Activated gamma-delta T cell (primary cell): ENCODE data around the gene PRR15L.
"Not testable (repeated sequence)": the region's sequence is repeated elsewhere in the genome, so short reads cannot be mapped to it uniquely, and the experiment has no call there.

Experiments used
- DNase-seq: peaks from one replicate; lab custom pipeline; 2025; lab: John Stamatoyannopoulos, UW

Gene PRR15L

GRCh38 chr17:47988445-47988844 lies 30.8 kb upstream of the PRR15L start:
- not testable (repeated sequence) for DNase-seq

DNA sequence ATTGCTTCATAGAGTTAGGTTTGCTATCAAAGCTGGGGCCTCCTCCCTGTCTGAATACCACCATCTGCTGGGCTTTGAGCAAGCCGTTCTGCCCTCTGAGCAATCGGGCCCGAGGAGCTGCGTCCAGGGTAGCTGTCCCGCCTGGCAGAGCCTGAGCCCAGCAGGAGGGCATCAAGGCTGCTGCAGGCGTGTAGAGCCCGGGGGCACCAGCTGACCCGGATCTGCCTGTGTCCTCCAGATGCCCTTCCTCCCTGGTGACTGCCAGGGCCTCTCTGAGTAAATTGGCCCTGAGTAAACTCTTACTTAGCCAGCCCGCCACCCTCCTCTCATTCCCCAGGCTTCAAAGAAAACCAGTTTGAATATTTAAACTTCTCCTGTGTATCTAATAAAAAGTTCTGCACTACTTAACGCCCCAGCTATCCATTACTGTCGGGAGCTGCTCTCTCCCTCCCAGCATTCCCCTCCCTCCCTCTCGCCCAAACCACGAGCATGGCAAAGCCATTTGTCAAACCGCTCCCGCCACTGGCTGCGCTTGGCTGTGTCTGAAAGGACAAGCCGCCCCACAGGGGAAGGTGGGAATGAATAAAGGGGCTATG lies 29.7 kb upstream of the PRR15L start:
- no peak for DNase-seq

DNA sequence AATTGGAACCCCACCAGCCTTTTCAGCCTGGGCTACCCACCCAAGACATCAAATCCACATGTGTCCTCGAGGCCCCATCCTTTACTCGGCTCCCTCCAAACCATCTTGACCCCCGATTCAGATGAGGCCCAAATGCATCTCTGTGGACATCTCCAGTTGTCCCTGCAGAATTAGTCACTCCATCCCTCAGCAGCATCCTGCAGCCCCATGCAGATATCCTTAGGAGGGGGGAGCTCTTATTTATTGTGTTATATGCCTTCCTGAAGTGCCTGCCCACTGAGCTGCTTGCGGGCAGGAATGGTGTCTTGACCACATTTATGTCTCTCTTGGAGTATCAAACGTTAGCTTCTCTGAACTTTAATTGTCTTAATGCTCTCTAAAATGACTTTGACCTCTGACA lies 28.8 kb upstream of the PRR15L start:
- DNase-seq = no peak

GRCh38 chr17:47983492-47984223 lies 26.0 kb upstream of the PRR15L start:
- no peak for DNase-seq

- DNase-seq = no peak
Measured at GRCh38 chr17:47982645-47983390, 25.1 kb upstream of the PRR15L start.

DNA sequence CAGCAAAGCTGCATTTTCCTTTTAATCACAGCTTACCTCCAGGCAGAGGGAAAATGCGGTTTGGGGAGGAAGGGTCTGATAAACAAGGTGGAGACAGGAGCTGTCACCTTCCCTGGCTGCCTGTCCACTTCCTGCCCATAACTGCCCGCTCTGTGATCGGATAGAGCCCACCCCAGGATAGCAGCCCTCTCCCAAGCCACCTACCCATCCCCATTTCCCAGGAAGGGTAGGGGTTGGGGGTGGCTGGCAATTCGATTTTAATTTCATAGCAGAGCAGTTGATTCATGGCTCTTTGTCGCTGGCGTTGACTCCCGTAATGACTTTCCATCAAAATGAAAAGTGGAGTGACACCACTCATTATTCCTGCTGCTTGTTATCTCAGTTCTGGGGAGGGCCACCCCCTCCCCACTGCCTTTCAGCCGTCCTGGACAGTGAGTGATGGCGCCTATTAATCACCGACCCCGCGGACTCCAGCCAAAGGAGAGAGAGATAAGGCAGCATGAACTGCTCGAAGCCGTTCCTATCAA lies 24.5 kb upstream of the PRR15L start:
- no peak for DNase-seq

DNA sequence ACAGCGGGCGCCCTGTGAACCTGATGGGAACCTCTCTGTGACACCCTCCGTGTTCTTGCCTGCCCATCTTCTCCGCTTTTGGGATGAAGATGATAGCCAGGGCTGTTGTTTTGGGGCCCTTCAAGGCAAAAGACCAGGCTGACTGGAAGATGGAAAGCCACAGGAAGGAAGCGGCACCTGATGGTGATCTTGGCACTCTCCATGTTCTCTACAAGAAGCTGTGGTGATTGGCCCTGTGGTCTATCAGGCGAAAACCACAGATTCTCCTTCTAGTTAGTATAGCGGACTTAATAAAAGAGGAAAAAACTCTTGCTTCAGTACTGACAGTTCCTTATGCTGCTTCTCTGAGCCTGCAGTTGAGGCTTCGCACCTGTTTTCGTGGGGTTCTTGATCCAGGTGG lies 23.8 kb upstream of the PRR15L start:
- no peak for DNase-seq

DNA sequence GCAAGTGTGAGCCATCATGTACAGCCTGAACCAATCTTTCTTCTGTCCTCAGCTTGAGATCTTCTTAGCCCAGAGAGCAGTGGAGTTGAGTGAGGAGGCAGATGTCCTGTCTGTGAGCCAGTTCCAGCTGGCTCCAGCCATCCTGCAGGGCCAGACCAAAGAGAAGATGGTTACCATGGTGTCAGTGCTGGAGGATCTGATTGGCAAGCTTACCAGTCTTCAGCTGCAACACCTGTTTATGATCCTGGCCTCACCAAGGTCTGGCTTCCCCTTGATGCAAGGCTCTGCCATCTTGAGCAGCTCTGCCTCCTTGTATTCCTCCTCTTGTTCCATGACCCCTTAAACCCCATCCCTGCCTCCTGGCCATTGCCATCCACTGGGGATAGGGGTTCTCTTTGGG lies 22.9 kb upstream of the PRR15L start:
- DNase-seq = no peak

- DNase-seq = no peak
Measured at GRCh38 chr17:47978324-47978723, 20.6 kb upstream of the PRR15L start.

- DNase-seq = no peak
Measured at GRCh38 chr17:47975823-47976205, 18.1 kb upstream of the PRR15L start.

- DNase-seq = no peak
Measured at GRCh38 chr17:47975189-47975822, 17.6 kb upstream of the PRR15L start.

DNA sequence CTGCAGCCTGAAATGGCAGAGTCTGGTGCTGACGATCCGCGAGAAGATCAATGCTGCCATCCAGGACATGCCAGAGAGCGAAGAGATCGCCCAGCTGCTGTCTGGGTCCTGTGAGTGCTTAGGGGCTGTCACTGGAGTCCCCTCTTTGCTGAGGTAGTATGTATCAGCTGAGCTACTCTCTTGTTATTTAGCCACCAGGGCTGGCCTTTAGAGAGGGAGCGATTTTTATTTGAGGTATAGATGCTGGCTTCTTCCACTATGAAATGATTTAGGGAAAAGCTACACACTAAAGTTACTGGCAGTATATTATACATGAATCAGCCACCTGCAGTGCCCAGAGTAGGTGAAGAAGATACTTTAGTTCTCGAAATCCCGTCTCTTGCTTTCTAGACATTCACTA lies 15.9 kb upstream of the PRR15L start:
- DNase-seq = no peak

DNA sequence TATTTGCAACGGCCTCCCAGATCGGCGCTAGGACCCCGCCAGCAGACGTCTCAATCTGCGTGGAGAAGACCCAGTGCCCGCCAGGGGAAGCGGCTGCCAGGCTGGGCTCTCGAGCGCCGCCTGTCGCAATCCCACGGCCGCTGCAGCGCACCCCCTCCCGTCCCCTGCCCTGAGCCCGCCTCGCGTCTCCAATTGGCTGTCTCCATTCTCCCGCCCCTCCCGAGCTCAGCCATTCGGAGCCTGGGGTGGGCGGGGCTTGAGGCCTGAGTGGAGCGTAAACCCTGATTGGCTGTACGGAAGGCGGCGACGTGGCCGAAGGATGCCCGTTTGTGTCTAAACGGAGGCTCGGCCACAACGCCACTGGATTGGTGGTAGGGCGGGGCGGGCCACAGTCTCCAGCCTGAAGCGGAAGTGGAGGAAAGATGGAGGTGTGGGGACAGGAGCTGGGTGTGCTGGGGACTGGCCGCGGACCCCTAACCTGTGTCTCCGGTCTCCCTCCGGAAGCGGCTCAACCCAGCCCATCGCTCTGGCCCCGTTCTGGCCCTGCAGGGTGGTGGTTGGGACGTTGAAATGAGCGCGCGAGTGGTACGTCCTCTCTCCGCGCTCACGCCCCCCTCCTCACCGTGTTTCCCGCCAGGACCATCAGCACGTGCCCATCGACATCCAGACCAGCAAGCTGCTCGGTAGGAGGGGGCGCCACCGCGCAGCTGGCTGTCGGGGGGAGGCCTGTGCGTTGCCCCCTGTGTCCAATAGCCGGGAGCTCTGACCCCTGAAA lies 13.2 kb upstream of the PRR15L start, which contains the start of gene CDK5RAP3:
TSS of gene CDK5RAP3 (plus strand) at position 389 of the 775 bp plus-strand sequence. CDS start at position 423, 34 bp downstream.
- DNase-seq = peak; percentile 90

DNA sequence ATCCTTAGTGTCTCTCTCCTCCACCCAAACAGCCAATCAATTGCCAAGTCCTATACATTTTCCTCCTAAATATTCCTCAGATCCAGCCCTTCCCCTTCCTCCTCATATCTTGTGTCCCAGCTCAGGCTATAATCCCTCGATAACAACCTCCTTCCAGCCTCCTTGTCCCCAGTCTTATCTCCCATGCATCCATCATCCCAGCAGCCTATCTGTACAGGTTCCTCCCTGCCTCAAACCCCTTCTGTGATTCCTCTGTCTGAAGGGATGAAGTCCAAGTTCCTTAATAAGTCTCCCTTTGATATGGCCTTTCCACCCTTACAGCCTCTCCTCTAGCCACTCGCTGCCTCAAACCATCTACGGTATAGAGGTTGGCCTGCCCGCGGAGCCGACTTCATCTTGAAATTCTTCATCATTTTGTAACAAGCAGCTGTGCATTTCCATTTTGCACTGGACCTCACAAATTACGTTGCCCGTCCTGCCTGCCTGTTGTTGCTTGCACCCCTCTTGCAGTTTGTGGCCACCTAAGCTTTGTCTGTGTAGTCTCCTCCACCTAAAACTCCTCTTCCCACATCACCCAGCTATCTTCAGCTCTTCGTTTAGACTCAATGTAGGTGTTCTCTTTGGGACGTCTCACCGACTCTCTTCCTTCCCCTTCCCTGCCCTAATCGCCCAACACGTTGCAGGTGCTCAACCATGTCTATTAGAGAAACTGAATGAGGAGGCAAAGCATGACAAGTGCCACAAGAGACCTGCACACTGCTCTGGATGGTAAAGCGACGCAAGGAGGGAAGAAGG lies 12.4 kb upstream of the PRR15L start:
- no peak for DNase-seq

GRCh38 chr17:47968836-47969235 lies 11.2 kb upstream of the PRR15L start:
- DNase-seq = no peak

GRCh38 chr17:47967607-47968252 lies 10.0 kb upstream of the PRR15L start:
- no peak for DNase-seq

- DNase-seq = no peak
Measured at GRCh38 chr17:47966079-47966519, 8.4 kb upstream of the PRR15L start.

- no peak for DNase-seq
Measured at GRCh38 chr17:47964856-47965255, 7.2 kb upstream of the PRR15L start.

- no peak for DNase-seq
Measured at GRCh38 chr17:47962901-47963300, 5.2 kb upstream of the PRR15L start.

GRCh38 chr17:47961406-47961805 lies 3.7 kb upstream of the PRR15L start:
- no peak for DNase-seq
